ENCODE measurements around the gene NHS.

DNA sequence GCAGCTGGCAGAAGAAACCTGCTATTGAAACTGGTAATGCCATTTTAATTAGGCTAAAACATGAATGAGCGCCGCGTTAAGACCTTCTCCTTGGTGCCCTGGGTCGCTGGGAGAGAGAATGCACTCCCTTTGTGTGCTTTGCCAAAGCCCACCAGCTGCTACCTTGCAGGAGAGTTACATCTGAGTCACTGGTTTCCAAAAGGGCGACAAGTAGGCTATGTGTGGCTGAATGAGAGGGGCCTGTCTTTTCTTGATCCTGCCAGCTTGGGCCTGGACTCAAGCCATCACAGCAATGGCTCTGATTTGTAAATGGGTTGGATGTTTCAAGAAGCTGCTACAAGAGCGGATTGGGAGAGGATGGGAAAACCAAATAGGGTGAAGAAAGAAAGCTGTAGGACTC is 81.5 kb downstream of the NHS start:
- TF ChIP-seq CTCF (IDR thresholded peaks at IDR 0.05; ENCODE audit: borderline replicate concordance, extremely low read depth, low read length, poor library complexity, severe bottlenecking) (no peak), EZH2 (IDR thresholded peaks at IDR 0.05; ENCODE audit: borderline replicate concordance, low read depth, low read length, severe bottlenecking) (no peak)
